ENCODE measurements around the gene TUSC2.

Gene TUSC2

GRCh38 chr3:50325497-50326181 is 2.4 kb downstream of the TUSC2 start:
- Histone ChIP-seq H3K9ac (ENCODE audit: low read length) (no peak overlapping the region), H3K79me2 (ENCODE audit: insufficient read depth, low read length) (peaks cover 13% of the 10 kb centered on the region), H3K27ac (ENCODE audit: low read depth, low read length) (no peak overlapping the region), H3K9me3 (ENCODE audit: insufficient read depth, low read length) (no peaks in the 10 kb centered on the region), H3K9me2 (replicated peaks; ENCODE audit: insufficient read depth, low read length) (no peaks in the 10 kb centered on the region), H3K4me3 (ENCODE audit: insufficient read depth, low read length, poor library complexity, severe bottlenecking) (no peak overlapping the region), H3K27me3 (ENCODE audit: low read length) (no peaks in the 10 kb centered on the region), H3K4me2 (ENCODE audit: low read depth, low read length, poor library complexity, severe bottlenecking) (no peak overlapping the region), H2AFZ (ENCODE audit: low read depth, low read length, severe bottlenecking) (no peak overlapping the region), H3F3A (ENCODE audit: insufficient read depth) (peaks cover 12% of the 10 kb centered on the region), H4K20me1 (ENCODE audit: low read depth, low read length) (no peaks in the 10 kb centered on the region), H3K36me3 (ENCODE audit: low read length) (peaks cover 1% of the 10 kb centered on the region; the same call in 1 of the 2 replicates)
- TF ChIP-seq EZH2phosphoT487 (conservative IDR thresholded peaks at IDR 0.05; ENCODE audit: low read length) (no peak), CTCF (IDR thresholded peaks at IDR 0.05; ENCODE audit: insufficient read depth, low read length, poor library complexity, severe bottlenecking) (no peak)

- no peak overlapping the region for H3K4me3 ChIP-seq (ENCODE audit: insufficient read depth, low read length, poor library complexity, severe bottlenecking)
- H3K27me3 ChIP-seq (ENCODE audit: low read length) = no peaks in the 10 kb centered on the region
- no peaks in the 10 kb centered on the region for H4K20me1 ChIP-seq (ENCODE audit: low read depth, low read length)
- no peak overlapping the region for H3K9ac ChIP-seq (ENCODE audit: low read length)
- H3K79me2 ChIP-seq (ENCODE audit: insufficient read depth, low read length) = peaks cover 13% of the 10 kb centered on the region
- peaks cover 12% of the 10 kb centered on the region for H3F3A ChIP-seq (ENCODE audit: insufficient read depth)
- no peak overlapping the region for H3K4me2 ChIP-seq (ENCODE audit: low read depth, low read length, poor library complexity, severe bottlenecking)
- H3K36me3 ChIP-seq (ENCODE audit: low read length) = no peaks in the 10 kb centered on the region
- no peak overlapping the region for H3K27ac ChIP-seq (ENCODE audit: low read depth, low read length)
- no peak for TF ChIP-seq EZH2phosphoT487 (conservative IDR thresholded peaks at IDR 0.05; ENCODE audit: low read length)
- no peak for TF ChIP-seq CTCF (IDR thresholded peaks at IDR 0.05; ENCODE audit: insufficient read depth, low read length, poor library complexity, severe bottlenecking)
- no peaks in the 10 kb centered on the region for H3K9me2 ChIP-seq (replicated peaks; ENCODE audit: insufficient read depth, low read length)
- no peak overlapping the region for H2AFZ ChIP-seq (ENCODE audit: low read depth, low read length, severe bottlenecking)
- H3K9me3 ChIP-seq (ENCODE audit: insufficient read depth, low read length) = no peaks in the 10 kb centered on the region
Observed at GRCh38 chr3:50325113-50325480, 2.9 kb downstream of the TUSC2 start.

GRCh38 chr3:50324351-50325112 is 3.5 kb downstream of the TUSC2 start:
- Histone ChIP-seq H3K36me3 (ENCODE audit: low read length) (no peaks in the 10 kb centered on the region), H3F3A (ENCODE audit: insufficient read depth) (peaks cover 9% of the 10 kb centered on the region), H2AFZ (ENCODE audit: low read depth, low read length, severe bottlenecking) (no peak overlapping the region), H4K20me1 (ENCODE audit: low read depth, low read length) (no peaks in the 10 kb centered on the region), H3K27ac (ENCODE audit: low read depth, low read length) (no peak overlapping the region), H3K79me2 (ENCODE audit: insufficient read depth, low read length) (peaks cover 13% of the 10 kb centered on the region), H3K4me2 (ENCODE audit: low read depth, low read length, poor library complexity, severe bottlenecking) (no peak overlapping the region), H3K9me2 (replicated peaks; ENCODE audit: insufficient read depth, low read length) (no peaks in the 10 kb centered on the region), H3K9me3 (ENCODE audit: insufficient read depth, low read length) (no peaks in the 10 kb centered on the region), H3K27me3 (ENCODE audit: low read length) (no peaks in the 10 kb centered on the region), H3K9ac (ENCODE audit: low read length) (no peak overlapping the region), H3K4me3 (ENCODE audit: insufficient read depth, low read length, poor library complexity, severe bottlenecking) (no peak overlapping the region)
- peak; percentile 60 for TF ChIP-seq CTCF (IDR thresholded peaks at IDR 0.05; ENCODE audit: insufficient read depth, low read length, poor library complexity, severe bottlenecking)
- no peak for TF ChIP-seq EZH2phosphoT487 (conservative IDR thresholded peaks at IDR 0.05; ENCODE audit: low read length)

Measured in SU-DHL-6 (cell line).